ENCODE data around the gene ZNF8.
"Not testable (repeated sequence)": the region's sequence is repeated elsewhere in the genome, so short reads cannot be mapped to it uniquely, and the experiment has no call there.

ZNF8 gene

DNA sequence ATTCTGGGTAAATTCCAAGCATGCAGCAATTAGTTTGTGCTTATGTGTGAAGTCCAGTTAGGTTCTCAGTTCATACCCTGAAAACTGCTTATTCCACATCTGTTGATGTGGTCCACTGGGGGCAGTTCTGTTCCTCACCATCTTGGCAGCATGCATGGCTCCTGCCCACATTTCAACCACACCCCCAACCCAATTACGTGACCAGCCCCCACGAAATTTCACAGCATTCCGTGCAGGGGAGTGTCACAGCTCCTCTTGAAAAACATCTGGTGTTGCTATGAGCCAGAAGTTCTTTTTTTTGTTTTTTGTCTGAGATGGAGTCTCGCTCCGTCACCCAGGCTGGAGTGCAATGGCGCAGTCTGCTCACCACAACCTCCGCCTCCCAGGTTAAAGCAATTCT is 17.3 kb downstream of the ZNF8 start:
- Histone ChIP-seq H3K36me3 (ENCODE audit: insufficient read depth, low read length) (peaks cover 89% of the 10 kb centered on the region), H3K9me3 (ENCODE audit: insufficient read depth, low read depth, low read length) (peaks cover 6% of the 10 kb centered on the region; the same call in 1 of the 2 replicates), H3K4me3 (ENCODE audit: low read length) (no peak overlapping the region), H3K4me1 (ENCODE audit: insufficient read depth, low read length) (no peaks in the 10 kb centered on the region), H3K27me3 (ENCODE audit: insufficient read depth, low read length) (no peaks in the 10 kb centered on the region), H3K9ac (ENCODE audit: low read depth, low read length) (no peak overlapping the region), H3K27ac (ENCODE audit: low read depth, low read length) (no peak overlapping the region)
- 94% methylated on average over 7 of the region's 7 CpGs for WGBS

DNA sequence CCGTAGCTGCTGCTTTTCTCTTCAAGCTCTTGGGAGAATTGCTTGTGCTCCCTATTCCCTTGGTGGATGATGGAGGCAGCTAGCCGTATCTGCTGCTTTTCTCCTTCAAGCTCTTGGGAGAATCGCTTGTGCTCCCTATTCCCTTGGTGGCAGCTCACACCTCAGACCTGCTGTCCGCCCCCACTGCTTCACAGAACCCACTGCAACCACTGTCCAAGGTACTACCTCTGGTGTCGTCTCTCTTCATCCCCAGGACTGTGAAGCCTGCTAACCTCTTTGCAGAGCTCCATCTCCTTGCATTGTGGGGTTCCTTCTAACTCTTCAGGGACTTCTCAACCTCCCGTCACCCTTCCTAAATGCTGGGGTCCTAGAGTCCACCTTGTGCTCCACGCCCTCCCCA is 21.9 kb downstream of the ZNF8 start:
- peaks cover 5% of the 10 kb centered on the region; the same call in 1 of the 2 replicates for H3K4me1 ChIP-seq (ENCODE audit: insufficient read depth, low read length)
- no peaks in the 10 kb centered on the region for H3K9me3 ChIP-seq (ENCODE audit: insufficient read depth, low read depth, low read length)
- no peak overlapping the region for H3K27ac ChIP-seq (ENCODE audit: low read depth, low read length)
- WGBS: 93% methylated on average over 7 of the region's 7 CpGs
- no peak overlapping the region for H3K4me3 ChIP-seq (ENCODE audit: low read length)
- no peaks in the 10 kb centered on the region for H3K27me3 ChIP-seq (ENCODE audit: insufficient read depth, low read length)
- no peak overlapping the region for H3K9ac ChIP-seq (ENCODE audit: low read depth, low read length)
- peaks cover 49% of the 10 kb centered on the region for H3K36me3 ChIP-seq (ENCODE audit: insufficient read depth, low read length)

DNA sequence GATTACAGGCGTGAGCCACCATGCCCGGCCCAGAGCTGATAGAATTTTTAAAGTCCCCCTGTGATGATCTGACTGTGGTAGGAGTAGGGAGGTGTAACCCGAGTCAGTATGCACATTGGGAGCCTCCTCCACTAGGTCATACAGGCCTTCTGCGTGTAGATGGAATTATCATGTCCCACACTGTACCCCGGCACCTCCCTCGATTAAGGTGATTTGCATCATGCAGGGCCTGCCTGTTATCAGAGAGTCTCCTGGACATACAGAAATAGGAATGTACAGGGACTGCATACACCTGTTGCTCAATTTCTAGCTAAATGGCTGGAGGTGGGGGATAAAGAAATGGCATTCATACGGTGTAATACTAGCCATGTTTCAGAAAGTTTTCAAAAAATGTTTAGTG is 25.5 kb downstream of the ZNF8 start:
- H3K27me3 ChIP-seq (ENCODE audit: insufficient read depth, low read length): no peaks in the 10 kb centered on the region
- WGBS: 84% methylated on average over 7 of the region's 7 CpGs
- peak overlapping the region; percentile 75 for H3K4me3 ChIP-seq (ENCODE audit: low read length)

DNA sequence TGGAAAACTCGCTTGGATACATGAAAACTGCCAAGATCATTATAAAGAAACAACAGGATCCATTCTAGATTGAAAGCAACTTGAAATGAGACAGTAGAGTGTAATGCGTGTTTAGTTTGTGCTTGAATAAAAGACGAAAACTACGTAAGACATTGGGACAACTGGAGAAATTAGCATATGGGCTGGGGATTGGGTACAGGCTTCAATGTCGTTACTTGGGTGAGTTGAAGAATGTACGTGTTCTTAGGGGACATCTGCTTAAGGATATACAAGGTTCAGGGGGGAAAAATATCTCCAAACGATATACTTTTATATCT is 26.0 kb downstream of the ZNF8 start:
- 22% methylated on average over 6 of the region's 7 CpGs for WGBS
- no peaks in the 10 kb centered on the region for H3K9me3 ChIP-seq (ENCODE audit: insufficient read depth, low read depth, low read length)
- no peak overlapping the region for H3K27ac ChIP-seq (ENCODE audit: low read depth, low read length)
- H3K27me3 ChIP-seq (ENCODE audit: insufficient read depth, low read length): no peaks in the 10 kb centered on the region
- H3K4me1 ChIP-seq (ENCODE audit: insufficient read depth, low read length): peaks cover 5% of the 10 kb centered on the region; the same call in 1 of the 2 replicates
- H3K9ac ChIP-seq (ENCODE audit: low read depth, low read length): no peak overlapping the region
- peaks cover 53% of the 10 kb centered on the region for H3K36me3 ChIP-seq (ENCODE audit: insufficient read depth, low read length)
- peak overlapping the region; percentile 75 for H3K4me3 ChIP-seq (ENCODE audit: low read length)

More for the DNA sequence above, 25.5 kb downstream of the ZNF8 start:
- peaks cover 50% of the 10 kb centered on the region for H3K36me3 ChIP-seq (ENCODE audit: insufficient read depth, low read length)
- peaks cover 5% of the 10 kb centered on the region; the same call in 1 of the 2 replicates for H3K4me1 ChIP-seq (ENCODE audit: insufficient read depth, low read length)
- H3K9ac ChIP-seq (ENCODE audit: low read depth, low read length): no peak overlapping the region
- H3K27ac ChIP-seq (ENCODE audit: low read depth, low read length): no peak overlapping the region
- H3K9me3 ChIP-seq (ENCODE audit: insufficient read depth, low read depth, low read length): no peaks in the 10 kb centered on the region

DNA sequence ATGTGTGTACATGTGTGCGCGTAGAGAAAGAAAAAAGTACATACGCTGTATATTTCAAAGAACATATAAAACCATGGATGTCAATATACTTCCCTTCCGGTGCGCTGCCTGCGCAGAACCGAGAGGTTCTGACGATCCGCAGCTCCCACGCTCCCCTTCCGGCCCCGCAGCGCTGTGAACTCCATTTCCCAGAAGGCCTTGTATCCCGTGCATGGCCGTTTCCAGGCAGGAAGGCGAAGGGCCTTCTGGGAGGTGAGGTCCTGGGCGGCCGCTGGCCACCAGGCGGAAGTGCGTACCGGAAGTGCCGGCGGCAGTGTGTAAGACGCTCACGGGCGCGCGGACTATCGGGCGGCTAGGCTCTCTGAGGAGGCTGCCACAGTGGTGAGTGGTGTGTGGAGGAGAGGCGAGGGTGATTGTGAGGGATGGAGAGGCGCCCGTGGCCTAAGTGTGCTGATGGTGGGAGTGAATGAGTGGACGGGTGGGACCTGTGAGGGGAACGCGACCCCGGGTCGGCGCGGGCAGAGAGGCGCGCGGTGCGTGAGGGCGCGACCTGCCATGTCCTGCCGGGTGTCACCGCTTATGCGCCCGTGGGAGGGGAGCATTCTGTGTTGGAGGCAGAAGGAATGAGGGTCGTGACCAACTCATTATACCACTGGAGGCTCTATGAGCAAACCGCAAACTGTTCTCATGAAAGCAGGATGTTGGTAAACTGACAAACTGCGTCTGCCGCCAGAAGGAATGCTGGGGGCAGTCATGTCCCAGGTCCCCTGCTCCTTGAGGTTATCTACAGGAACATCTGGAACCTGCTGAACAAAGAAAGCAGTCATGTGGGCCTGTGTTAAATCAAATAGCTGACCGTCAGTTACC is 26.5 kb downstream of the ZNF8 start, which contains the start of gene ERVK3-1:
ERVK3-1 (plus strand) TSS at position 313 of the 867 bp plus-strand sequence. CDS start 6,792 bp downstream, outside the sequence.
- H3K27me3 ChIP-seq (ENCODE audit: insufficient read depth, low read length): no peaks in the 10 kb centered on the region
- H3K9ac ChIP-seq (ENCODE audit: low read depth, low read length): peak within 1 kb of the TSS; percentile 70
- no peak within 1 kb of the TSS for H3K27ac ChIP-seq (ENCODE audit: low read depth, low read length)
- H3K9me3 ChIP-seq (ENCODE audit: insufficient read depth, low read depth, low read length): no peaks in the 10 kb centered on the region
- peaks cover 51% of the 10 kb centered on the region for H3K36me3 ChIP-seq (ENCODE audit: insufficient read depth, low read length)
- H3K4me3 ChIP-seq (ENCODE audit: low read length): peak within 1 kb of the TSS; percentile 75
- 1% methylated on average over 53 of the region's 55 CpGs for WGBS
- H3K4me1 ChIP-seq (ENCODE audit: insufficient read depth, low read length): peaks cover 5% of the 10 kb centered on the region; the same call in 1 of the 2 replicates

DNA sequence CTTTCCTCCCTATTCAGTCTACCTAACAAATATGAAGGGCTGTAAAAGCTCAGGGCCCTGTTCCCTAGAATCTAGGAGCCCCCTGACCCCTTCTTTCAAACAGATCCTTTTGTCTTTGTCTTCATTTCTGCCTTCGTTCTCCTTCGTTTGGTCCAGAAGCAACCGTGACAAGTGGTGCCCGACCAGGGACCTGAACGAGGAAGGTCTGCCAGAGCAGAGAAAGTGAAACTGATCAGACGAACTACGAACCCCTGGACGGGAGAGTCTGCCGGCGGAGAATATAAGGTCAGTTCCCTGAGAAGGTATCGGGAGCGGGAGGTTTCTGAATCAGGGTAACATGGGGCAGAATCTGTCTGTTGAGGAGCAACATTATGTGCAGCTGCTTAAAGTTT is 27.2 kb downstream of the ZNF8 start:
- Histone ChIP-seq H3K27ac (ENCODE audit: low read depth, low read length) (no peak overlapping the region), H3K4me1 (ENCODE audit: insufficient read depth, low read length) (peaks cover 5% of the 10 kb centered on the region; the same call in 1 of the 2 replicates), H3K4me3 (ENCODE audit: low read length) (peak overlapping the region; percentile 75), H3K9me3 (ENCODE audit: insufficient read depth, low read depth, low read length) (no peaks in the 10 kb centered on the region), H3K36me3 (ENCODE audit: insufficient read depth, low read length) (peaks cover 45% of the 10 kb centered on the region), H3K9ac (ENCODE audit: low read depth, low read length) (peak overlapping the region; percentile 70), H3K27me3 (ENCODE audit: insufficient read depth, low read length) (no peaks in the 10 kb centered on the region)
- 76% methylated on average over 12 of the region's 12 CpGs for WGBS

DNA sequence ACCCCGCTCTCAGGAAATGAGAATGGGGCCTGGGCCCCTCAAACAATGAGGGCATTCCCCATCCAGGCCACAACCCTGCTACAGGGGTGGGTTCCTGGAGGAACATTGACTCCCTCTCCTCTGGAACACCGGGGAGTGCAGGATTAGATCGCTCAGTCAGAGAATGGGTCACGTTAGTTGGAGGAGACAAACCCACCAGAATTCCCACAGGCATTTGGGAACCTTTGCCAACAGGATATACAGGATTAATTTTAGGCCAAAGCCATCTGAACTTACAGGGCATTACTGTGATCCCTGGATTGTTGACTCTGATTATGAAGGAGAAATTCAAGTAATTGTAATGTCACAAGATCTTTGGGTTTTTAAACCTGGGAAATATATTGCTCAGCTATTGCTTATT is 29.0 kb downstream of the ZNF8 start:
- Histone ChIP-seq H3K27me3 (ENCODE audit: insufficient read depth, low read length) (no peaks in the 10 kb centered on the region), H3K4me1 (ENCODE audit: insufficient read depth, low read length) (peaks cover 5% of the 10 kb centered on the region; the same call in 1 of the 2 replicates), H3K9ac (ENCODE audit: low read depth, low read length) (no peak overlapping the region), H3K36me3 (ENCODE audit: insufficient read depth, low read length) (peaks cover 56% of the 10 kb centered on the region), H3K27ac (ENCODE audit: low read depth, low read length) (no peak overlapping the region), H3K9me3 (ENCODE audit: insufficient read depth, low read depth, low read length) (no peaks in the 10 kb centered on the region), H3K4me3 (ENCODE audit: low read length) (no peak overlapping the region)
- 98% methylated on average over 4 of the region's 4 CpGs for whole genome bisulfite sequencing

DNA sequence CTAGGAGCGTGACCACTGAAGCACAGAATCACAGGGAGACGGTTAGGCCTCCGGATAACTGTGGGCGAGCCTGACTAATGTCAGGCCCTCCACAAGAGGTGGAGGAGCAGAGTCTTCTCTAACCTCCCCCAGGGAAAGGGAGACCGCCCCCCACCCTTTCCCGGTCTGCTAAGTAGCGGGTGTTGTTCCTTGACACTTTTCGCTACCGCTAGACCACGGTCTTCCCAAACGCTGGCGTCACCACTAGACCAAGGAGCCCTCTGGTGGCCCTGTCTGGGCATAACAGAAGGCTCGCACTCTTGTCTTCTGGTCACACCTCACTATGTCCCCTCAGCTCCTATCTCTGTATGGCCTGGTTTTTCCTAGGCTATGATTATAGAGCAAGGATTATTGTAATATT is 31.9 kb downstream of the ZNF8 start:
- WGBS: 46% methylated on average over 12 of the region's 13 CpGs
- H3K27ac ChIP-seq (ENCODE audit: low read depth, low read length); H3K9me3 ChIP-seq (ENCODE audit: insufficient read depth, low read depth, low read length); H3K4me3 ChIP-seq (ENCODE audit: low read length); H3K9ac ChIP-seq (ENCODE audit: low read depth, low read length); H3K27me3 ChIP-seq (ENCODE audit: insufficient read depth, low read length); H3K4me1 ChIP-seq (ENCODE audit: insufficient read depth, low read length): not testable (repeated sequence)
- H3K36me3 ChIP-seq (ENCODE audit: insufficient read depth, low read length): peaks cover 83% of the 10 kb centered on the region

DNA sequence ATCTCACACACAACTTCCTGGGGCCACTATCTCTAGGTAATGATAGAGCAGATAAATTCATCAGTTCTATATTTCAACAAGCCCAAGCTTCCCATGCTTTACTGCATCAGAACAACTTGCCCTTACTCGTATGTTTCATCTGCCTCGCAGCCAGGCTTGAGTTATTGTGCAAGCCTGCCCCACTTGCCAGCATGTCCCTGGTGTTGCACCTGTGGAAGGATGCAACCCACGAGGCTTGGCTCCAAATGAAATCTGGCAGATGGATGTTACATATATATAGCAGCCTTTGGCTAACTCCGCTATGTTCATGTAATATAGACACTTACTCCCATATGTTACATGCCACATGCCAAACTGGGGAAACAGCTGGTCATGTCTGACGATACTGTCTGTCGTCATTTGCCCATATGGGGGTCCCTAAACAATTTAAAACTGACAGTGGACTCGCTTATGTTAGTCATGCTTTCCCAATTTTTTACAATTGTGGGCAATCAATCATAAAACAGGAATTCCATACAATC is 32.6 kb downstream of the ZNF8 start:
- no peaks in the 10 kb centered on the region for H3K9me3 ChIP-seq (ENCODE audit: insufficient read depth, low read depth, low read length)
- 95% methylated on average over 7 of the region's 7 CpGs for WGBS
- no peaks in the 10 kb centered on the region for H3K4me1 ChIP-seq (ENCODE audit: insufficient read depth, low read length)
- no peaks in the 10 kb centered on the region for H3K27me3 ChIP-seq (ENCODE audit: insufficient read depth, low read length)
- H3K9ac ChIP-seq (ENCODE audit: low read depth, low read length): no peak overlapping the region
- no peak overlapping the region for H3K27ac ChIP-seq (ENCODE audit: low read depth, low read length)
- peaks cover 84% of the 10 kb centered on the region for H3K36me3 ChIP-seq (ENCODE audit: insufficient read depth, low read length)
- H3K4me3 ChIP-seq (ENCODE audit: low read length): no peak overlapping the region

DNA sequence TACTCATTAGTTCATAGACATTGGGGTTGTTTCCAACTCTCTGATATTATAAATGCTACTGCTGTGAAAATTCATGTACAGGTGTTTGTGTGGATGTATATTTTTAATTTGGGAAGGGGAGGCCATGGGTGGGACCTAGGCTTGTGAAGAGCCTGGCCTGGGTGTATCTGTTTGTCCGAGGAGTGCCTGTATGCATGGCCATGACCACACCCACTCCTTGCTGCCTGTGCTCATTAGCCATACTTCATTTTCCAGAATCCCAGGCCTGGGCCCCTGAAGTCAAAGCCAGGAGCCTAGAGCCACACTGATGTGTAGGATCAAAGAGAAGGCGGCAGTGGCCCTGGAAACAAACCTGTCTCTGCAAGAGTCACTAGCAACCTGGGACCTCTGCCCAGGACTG is 36.8 kb downstream of the ZNF8 start:
- Histone ChIP-seq H3K9me3 (ENCODE audit: insufficient read depth, low read depth, low read length) (no peaks in the 10 kb centered on the region), H3K27ac (ENCODE audit: low read depth, low read length) (no peak overlapping the region), H3K4me3 (ENCODE audit: low read length) (no peak overlapping the region), H3K36me3 (ENCODE audit: insufficient read depth, low read length) (peaks cover 48% of the 10 kb centered on the region), H3K4me1 (ENCODE audit: insufficient read depth, low read length) (no peaks in the 10 kb centered on the region), H3K9ac (ENCODE audit: low read depth, low read length) (no peak overlapping the region), H3K27me3 (ENCODE audit: insufficient read depth, low read length) (no peaks in the 10 kb centered on the region)
- 91% methylated on average over 2 of the region's 2 CpGs for WGBS

DNA sequence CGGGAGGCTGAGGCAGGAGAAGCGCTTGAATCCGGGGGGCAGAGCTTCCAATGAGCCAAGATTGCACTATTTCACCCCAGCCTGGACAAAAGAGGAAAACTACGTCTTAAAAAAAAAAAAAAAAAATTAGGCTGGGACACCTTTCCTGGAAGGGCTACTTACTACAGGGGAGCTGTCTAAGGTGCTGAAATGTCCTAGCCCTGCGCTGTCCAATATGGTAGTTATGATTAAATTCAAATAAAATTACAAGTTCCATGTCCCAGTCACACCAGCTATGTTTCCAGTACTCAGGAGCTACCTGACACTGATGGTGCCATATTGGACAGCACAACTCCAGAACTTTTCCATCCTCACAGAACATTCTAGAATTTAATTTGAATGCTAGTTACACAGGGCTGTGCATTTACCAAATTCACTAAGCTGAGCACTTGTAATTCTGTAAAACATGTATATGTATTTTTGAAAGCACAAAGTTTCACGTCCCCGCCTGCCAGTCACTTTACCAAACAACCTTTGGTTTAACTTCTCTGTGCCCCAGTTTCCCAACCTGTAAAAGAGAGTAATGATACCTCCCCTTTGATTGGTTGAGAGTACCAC is 38.8 kb downstream of the ZNF8 start:
- no peaks in the 10 kb centered on the region for H3K4me1 ChIP-seq (ENCODE audit: insufficient read depth, low read length)
- H3K9ac ChIP-seq (ENCODE audit: low read depth, low read length): no peak overlapping the region
- no peaks in the 10 kb centered on the region for H3K9me3 ChIP-seq (ENCODE audit: insufficient read depth, low read depth, low read length)
- 75% methylated on average over 6 of the region's 7 CpGs for WGBS
- H3K27me3 ChIP-seq (ENCODE audit: insufficient read depth, low read length): no peaks in the 10 kb centered on the region
- H3K4me3 ChIP-seq (ENCODE audit: low read length): no peak overlapping the region
- H3K36me3 ChIP-seq (ENCODE audit: insufficient read depth, low read length): peaks cover 33% of the 10 kb centered on the region
- no peak overlapping the region for H3K27ac ChIP-seq (ENCODE audit: low read depth, low read length)
